Gastroesophageal sphincter (tissue), 4 donors: Measurements from ENCODE around the gene SHTN1. TPM values are rescaled to one million over a fixed set of nuclear protein-coding genes. Genes with fewer than 3 reads are reported as not detected.

Experiments
- ATAC-seq: fragments of 150-250 bp; one replicate; pipeline ENCODE4 v1.9.1; 2016; ENCODE audit warnings: mild to moderate bottlenecking, moderate library complexity
- H3K27ac ChIP-seq, 4 donors: fragments of 200-600 bp; sonication (generic) in 3 of 4; 1 replicate in 3 of 4; 2 replicates in 1 of 4; pipeline ENCODE4 v1.5.1; 2016 to 2019
- H3K27me3 ChIP-seq: fragments of 200-600 bp; sonication (generic); one replicate; pipeline ENCODE4 v1.5.1; 2019
- H3K36me3 ChIP-seq, 2 donors: fragments of 200-600 bp; sonication (generic); one replicate each; pipeline ENCODE4 v1.5.1; 2019; ENCODE audit warnings: control low read depth in 1 of 2
- H3K4me1 ChIP-seq, 3 donors: fragments of 200-600 bp; sonication (generic); 1 replicate in 2 of 3; 2 replicates in 1 of 3; pipeline ENCODE4 v1.5.1; 2016 to 2019; ENCODE audit warnings: control low read depth in 2 of 3
- H3K4me3 ChIP-seq, 2 donors: fragments of 200-600 bp; sonication (generic); one replicate each; pipeline ENCODE4 v1.5.1; 2019; ENCODE audit warnings: mild to moderate bottlenecking in 1 of 2, moderate library complexity in 1 of 2
- H3K9me3 ChIP-seq, 3 donors: fragments of 200-600 bp; sonication (generic); one replicate each; pipeline ENCODE4 v1.5.1; 2017 to 2019; ENCODE audit warnings: control low read depth in 2 of 3
- EP300 ChIP-seq: sonication (generic); formaldehyde crosslinking; IDR thresholded peaks from one replicate; pipeline ENCODE4 v1.6.1; 2017; ENCODE audit warnings: antibody characterized with exemption, mild to moderate bottlenecking
- POLR2A ChIP-seq, 2 donors: fragments of 450-650 bp; IDR thresholded peaks; one replicate each; pipeline ENCODE4 v1.6.1; 2017; ENCODE audit warnings: antibody characterized with exemption in 2 of 2, mild to moderate bottlenecking in 2 of 2, moderate library complexity in 1 of 2
- POLR2AphosphoS5 ChIP-seq: sonication (generic); formaldehyde crosslinking; IDR thresholded peaks from one replicate; pipeline ENCODE4 v1.6.1; 2017; ENCODE audit warnings: antibody characterized with exemption
- WGBS, 2 donors: methylation state at CpG; one replicate each; pipeline ENCODE4 v1.1.5; 2018; ENCODE audit warnings: low coverage in 1 of 2; 5-methylcytosine and 5-hydroxymethylcytosine counted together
- total RNA-seq, 4 donors: library from RNA; depleted of rRNA; stranded (reverse); fragments of >200 nt; gene quantifications; one replicate each; pipeline ENCODE4 v1.1.0, GENCODE V29; 2016
- TF ChIP-seq, protein P1 (sequence below), 4 experiments: fragments of 200-600 bp in 2 of 4; fragments of 450-650 bp in 2 of 4; sonication (generic) in 1 of 4; IDR thresholded peaks; one replicate each; pipeline ENCODE4 v1.5.1; 2017 to 2019; ENCODE audit warnings: antibody characterized with exemption in 4 of 4, mild to moderate bottlenecking in 2 of 4, moderate library complexity in 2 of 4

SHTN1 gene
- total RNA-seq, 4 donors from 2014 or later = 4.3 to 9.2 (median 6.3) TPM

DNA sequence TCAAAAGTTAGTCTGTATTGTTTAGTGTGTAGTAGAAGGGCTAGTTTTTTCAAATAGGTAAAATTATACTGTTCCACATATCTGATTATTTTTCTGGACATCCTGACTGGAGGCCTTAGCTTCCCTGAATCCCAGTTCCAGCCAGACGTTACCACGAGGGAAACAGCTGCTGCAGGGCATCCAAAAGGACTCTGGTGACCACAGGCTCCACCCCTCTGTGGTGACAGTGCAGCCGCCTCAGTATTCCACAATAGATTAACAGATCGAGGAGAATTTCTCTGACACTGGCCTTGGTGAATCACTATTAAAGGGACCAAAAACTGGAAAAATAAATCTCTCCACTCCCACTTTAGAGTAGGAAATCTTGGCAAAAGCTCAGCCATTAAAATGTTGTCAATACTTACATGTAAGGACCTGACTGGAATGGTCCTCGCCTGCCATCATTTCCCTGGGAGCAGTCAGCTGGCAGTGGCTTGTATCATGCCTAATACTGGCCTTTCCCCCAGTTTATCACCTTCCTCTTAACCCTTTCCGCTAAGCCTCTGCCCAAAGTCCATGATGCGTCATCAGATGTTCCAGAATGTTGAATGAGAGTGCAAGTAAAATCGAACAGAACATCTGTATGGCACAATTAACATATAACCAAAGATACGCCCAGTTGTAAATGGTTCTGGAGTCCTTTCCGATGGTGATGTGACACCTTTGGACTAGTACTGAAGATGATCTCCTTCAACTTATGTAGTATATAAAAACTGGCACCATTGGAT lies 124.1 kb downstream of the SHTN1 start:
- Histone ChIP-seq H3K27ac (no peak overlapping the region), H3K9me3 (no peaks in the 10 kb centered on the region), H3K4me3 (no peak overlapping the region), H3K27me3 (no peaks in the 10 kb centered on the region), H3K4me1 (no peaks in the 10 kb centered on the region), H3K36me3 (no peaks in the 10 kb centered on the region)
- TF ChIP-seq POLR2AphosphoS5 (no peak), POLR2A (IDR thresholded peaks at IDR 0.05) (no peak), EP300 (no peak)
- TF ChIP-seq, protein P1, sequence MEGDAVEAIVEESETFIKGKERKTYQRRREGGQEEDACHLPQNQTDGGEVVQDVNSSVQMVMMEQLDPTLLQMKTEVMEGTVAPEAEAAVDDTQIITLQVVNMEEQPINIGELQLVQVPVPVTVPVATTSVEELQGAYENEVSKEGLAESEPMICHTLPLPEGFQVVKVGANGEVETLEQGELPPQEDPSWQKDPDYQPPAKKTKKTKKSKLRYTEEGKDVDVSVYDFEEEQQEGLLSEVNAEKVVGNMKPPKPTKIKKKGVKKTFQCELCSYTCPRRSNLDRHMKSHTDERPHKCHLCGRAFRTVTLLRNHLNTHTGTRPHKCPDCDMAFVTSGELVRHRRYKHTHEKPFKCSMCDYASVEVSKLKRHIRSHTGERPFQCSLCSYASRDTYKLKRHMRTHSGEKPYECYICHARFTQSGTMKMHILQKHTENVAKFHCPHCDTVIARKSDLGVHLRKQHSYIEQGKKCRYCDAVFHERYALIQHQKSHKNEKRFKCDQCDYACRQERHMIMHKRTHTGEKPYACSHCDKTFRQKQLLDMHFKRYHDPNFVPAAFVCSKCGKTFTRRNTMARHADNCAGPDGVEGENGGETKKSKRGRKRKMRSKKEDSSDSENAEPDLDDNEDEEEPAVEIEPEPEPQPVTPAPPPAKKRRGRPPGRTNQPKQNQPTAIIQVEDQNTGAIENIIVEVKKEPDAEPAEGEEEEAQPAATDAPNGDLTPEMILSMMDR (IDR thresholded peaks at IDR 0.05) = no peak
- ATAC-seq = no peak
- 72 to 91% methylated on average over 6 to 7 of the region's 10 CpGs for WGBS, 2 donors

DNA sequence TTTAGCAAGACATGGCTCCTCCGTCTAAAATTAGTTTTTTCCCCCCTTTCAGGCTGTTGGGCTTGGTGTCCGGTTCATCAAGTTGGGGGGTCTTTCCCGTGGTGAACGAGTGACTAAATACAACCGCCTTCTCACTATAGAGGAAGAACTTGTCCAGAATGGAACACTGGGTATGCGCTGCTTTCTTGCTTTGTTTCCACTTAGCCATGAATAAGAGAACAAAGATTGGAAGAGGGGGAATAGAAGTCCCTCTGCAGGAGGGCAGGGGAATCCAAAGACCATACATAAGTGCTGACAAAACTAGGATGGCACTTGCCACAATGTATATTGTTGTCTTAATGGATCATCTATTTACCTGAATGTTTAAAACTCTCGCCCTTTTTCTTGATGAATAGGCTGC lies 125.2 kb downstream of the SHTN1 start:
- no peaks in the 10 kb centered on the region for H3K9me3 ChIP-seq
- H3K27ac ChIP-seq = no peak overlapping the region
- H3K4me1 ChIP-seq = no peaks in the 10 kb centered on the region
- WGBS, 2 donors = 59 to 75% methylated on average over 2 to 7 of the region's 7 CpGs
- TF ChIP-seq, protein P1 (IDR thresholded peaks at IDR 0.05) = no peak
- TF ChIP-seq EP300 (no peak), POLR2AphosphoS5 (no peak), POLR2A (IDR thresholded peaks at IDR 0.05) (no peak)
- no peaks in the 10 kb centered on the region for H3K27me3 ChIP-seq
- no peak overlapping the region for H3K4me3 ChIP-seq
- no peak for ATAC-seq
- no peaks in the 10 kb centered on the region for H3K36me3 ChIP-seq

DNA sequence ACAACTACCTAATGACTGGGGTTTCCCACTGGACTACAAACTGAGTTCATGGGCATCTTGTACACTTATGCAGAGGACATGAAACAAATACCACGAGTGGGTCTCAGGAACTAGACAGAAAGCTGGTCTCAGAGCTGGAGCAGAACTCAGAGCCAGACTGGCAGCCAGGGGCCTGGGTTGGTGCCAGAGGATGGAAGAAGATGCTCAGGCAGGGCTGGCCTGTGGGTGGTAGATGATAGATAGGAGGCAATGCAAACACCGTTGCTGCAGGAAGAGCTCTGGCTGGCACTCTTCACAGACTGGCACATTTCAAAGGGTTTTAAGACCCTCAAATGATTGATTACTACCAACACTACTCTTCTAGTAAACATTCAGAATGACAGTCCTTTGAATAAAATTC lies 126.9 kb downstream of the SHTN1 start:
- TF ChIP-seq POLR2AphosphoS5 = no peak
- TF ChIP-seq, protein P1 (IDR thresholded peaks at IDR 0.05) = no peak
- TF ChIP-seq POLR2A (IDR thresholded peaks at IDR 0.05) = no peak
- TF ChIP-seq EP300 = no peak
- Histone ChIP-seq H3K36me3 (no peaks in the 10 kb centered on the region), H3K9me3 (no peaks in the 10 kb centered on the region), H3K4me1 (no peaks in the 10 kb centered on the region), H3K27ac (no peak overlapping the region), H3K4me3 (no peak overlapping the region), H3K27me3 (no peaks in the 10 kb centered on the region)
- 50 to 100% methylated on average over 1 of the region's 2 CpGs for WGBS, 2 donors
- ATAC-seq = no peak

DNA sequence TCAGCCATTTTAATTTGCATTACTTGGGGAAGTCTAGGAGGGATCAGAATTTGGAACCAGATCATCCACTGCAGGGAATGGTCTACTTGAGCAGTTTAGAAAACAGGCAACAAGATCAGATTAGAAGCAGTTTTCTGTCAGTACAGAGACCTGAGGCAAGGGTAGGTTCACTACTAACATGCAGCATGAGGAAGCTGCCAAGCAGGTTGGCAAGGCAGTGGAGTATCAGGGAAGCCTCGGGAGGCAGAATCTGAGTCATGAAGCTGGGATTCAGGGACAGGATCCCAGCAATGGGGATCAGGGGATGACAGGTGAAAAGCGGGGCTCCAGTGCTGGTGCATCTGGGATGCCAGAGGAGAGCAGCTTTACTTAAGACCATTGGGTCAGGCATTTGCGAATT lies 127.6 kb downstream of the SHTN1 start:
- H3K4me1 ChIP-seq = no peaks in the 10 kb centered on the region
- TF ChIP-seq EP300 (no peak), POLR2AphosphoS5 (no peak), POLR2A (IDR thresholded peaks at IDR 0.05) (no peak)
- TF ChIP-seq, protein P1 (IDR thresholded peaks at IDR 0.05) = no peak
- ATAC-seq = no peak
- no peak overlapping the region for H3K4me3 ChIP-seq
- no peak overlapping the region for H3K27ac ChIP-seq
- H3K36me3 ChIP-seq = no peaks in the 10 kb centered on the region
- 86 to 100% methylated on average over 1 to 3 of the region's 3 CpGs for WGBS, 2 donors
- no peaks in the 10 kb centered on the region for H3K27me3 ChIP-seq
- no peaks in the 10 kb centered on the region for H3K9me3 ChIP-seq

DNA sequence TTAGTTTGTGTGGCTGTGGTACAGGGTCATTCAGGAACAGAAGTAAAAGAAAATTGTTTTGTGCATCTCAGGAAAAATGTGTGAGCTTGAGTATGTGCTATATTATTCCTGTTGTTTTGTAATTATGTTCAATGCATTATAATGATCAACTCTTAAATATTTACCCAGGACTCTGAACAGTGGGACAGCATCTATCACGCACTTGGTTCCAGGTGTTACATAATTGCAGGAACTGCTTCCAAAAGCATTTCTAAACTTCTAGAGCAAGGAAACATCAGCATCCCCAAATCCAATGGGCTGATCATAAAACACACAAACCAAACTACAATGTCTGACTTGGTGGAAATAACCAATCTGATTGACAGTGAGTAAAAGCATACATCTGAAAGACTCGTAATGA lies 129.1 kb downstream of the SHTN1 start:
- H3K4me1 ChIP-seq = no peaks in the 10 kb centered on the region
- H3K4me3 ChIP-seq = no peak overlapping the region
- no peaks in the 10 kb centered on the region for H3K36me3 ChIP-seq
- no peak for ATAC-seq
- no peaks in the 10 kb centered on the region for H3K27me3 ChIP-seq
- H3K27ac ChIP-seq = no peak overlapping the region
- no peaks in the 10 kb centered on the region for H3K9me3 ChIP-seq
- WGBS, 2 donors = 78 to 85% methylated on average over 2 of the region's 2 CpGs
- TF ChIP-seq, protein P1 (IDR thresholded peaks at IDR 0.05) = no peak
- TF ChIP-seq POLR2AphosphoS5 = no peak
- no peak for TF ChIP-seq EP300
- TF ChIP-seq POLR2A (IDR thresholded peaks at IDR 0.05) = no peak
